Mesendoderm (in vitro differentiated cells): ENCODE data around the gene LGR5.
A peak's percentile ranks its signal among the peaks of the same experiment; 100 is the strongest.

Experiments
- DNase-seq: peaks from one replicate; pipeline ENCODE4 v3.0.0; 2013
- H2AK5ac ChIP-seq: 2 replicates; pipeline ENCODE4 v1.6.1; 2013; ENCODE audit warnings: low read length, inconsistent platforms
- H2BK120ac ChIP-seq: 2 replicates; pipeline ENCODE4 v1.6.1; 2013; ENCODE audit warnings: low read depth, mild to moderate bottlenecking, low read length, moderate library complexity, mixed read lengths
- H2BK15ac ChIP-seq: replicated peaks from 2 replicates; pipeline ENCODE4 v1.6.1; 2013; ENCODE audit warnings: low read depth, mild to moderate bottlenecking, moderate library complexity
- H2BK5ac ChIP-seq: 2 replicates; pipeline ENCODE4 v1.6.1; 2013; ENCODE audit warnings: low read length, inconsistent platforms
- H3K18ac ChIP-seq: 2 replicates; pipeline ENCODE4 v1.6.1; 2013; ENCODE audit warnings: mild to moderate bottlenecking, low read length, mixed read lengths
- H3K23ac ChIP-seq: one replicate; pipeline ENCODE4 v1.6.1; 2013; ENCODE audit warnings: low read length
- H3K27ac ChIP-seq: 2 replicates; pipeline ENCODE4 v1.5.1; 2013; ENCODE audit warnings: low read depth, mild to moderate bottlenecking, inconsistent platforms, low read length, moderate library complexity
- H3K27me3 ChIP-seq: 2 replicates; pipeline ENCODE4 v1.6.1; 2013; ENCODE audit warnings: low read length, control low read depth, mild to moderate bottlenecking, inconsistent platforms; ENCODE audit not compliant: insufficient read depth, poor library complexity
- H3K36me3 ChIP-seq: 2 replicates; pipeline ENCODE4 v1.6.1; 2013; ENCODE audit warnings: low read length, inconsistent platforms; ENCODE audit not compliant: control insufficient read depth, insufficient read depth
- H3K4ac ChIP-seq: one replicate; pipeline ENCODE4 v1.6.1; 2013; ENCODE audit warnings: low read depth, mild to moderate bottlenecking, low read length, moderate library complexity
- H3K4me1 ChIP-seq: 2 replicates; pipeline ENCODE4 v1.6.1; 2013; ENCODE audit warnings: low read depth, low read length, inconsistent platforms; ENCODE audit not compliant: control insufficient read depth
- H3K4me2 ChIP-seq: 2 replicates; pipeline ENCODE4 v1.6.1; 2013; ENCODE audit warnings: low read length
- H3K4me3 ChIP-seq: 2 replicates; pipeline ENCODE4 v1.5.1; 2013; ENCODE audit warnings: mild to moderate bottlenecking, low read length
- H3K56ac ChIP-seq: one replicate; pipeline ENCODE4 v1.6.1; 2013; ENCODE audit warnings: low read length
- H3K79me1 ChIP-seq: 2 replicates; pipeline ENCODE4 v1.6.1; 2013; ENCODE audit warnings: low read length, inconsistent platforms
- H3K79me2 ChIP-seq: 2 replicates; pipeline ENCODE4 v1.6.1; 2013; ENCODE audit warnings: mild to moderate bottlenecking, low read length; ENCODE audit not compliant: control insufficient read depth, insufficient read depth
- H3K9ac ChIP-seq: 2 replicates; pipeline ENCODE4 v1.6.1; 2013; ENCODE audit warnings: low read length, inconsistent platforms
- H4K5ac ChIP-seq: one replicate; pipeline ENCODE4 v1.6.1; 2013; ENCODE audit warnings: low read length
- H4K8ac ChIP-seq: one replicate; pipeline ENCODE4 v1.6.1; 2013; ENCODE audit warnings: low read depth, mild to moderate bottlenecking, control low read depth, low read length, moderate library complexity
- WGBS: extraction: QIAGEN DNeasy Blood & Tissue Kit; methylation state at CpG from one replicate; pipeline ENCODE4 v1.1.7; 2013; ENCODE audit warnings: low lambda C conversion rate, missing lambda C conversion rate; ENCODE audit not compliant: insufficient coverage; ENCODE audit errors: extremely low coverage; 5-methylcytosine and 5-hydroxymethylcytosine counted together

The LGR5 gene

DNA sequence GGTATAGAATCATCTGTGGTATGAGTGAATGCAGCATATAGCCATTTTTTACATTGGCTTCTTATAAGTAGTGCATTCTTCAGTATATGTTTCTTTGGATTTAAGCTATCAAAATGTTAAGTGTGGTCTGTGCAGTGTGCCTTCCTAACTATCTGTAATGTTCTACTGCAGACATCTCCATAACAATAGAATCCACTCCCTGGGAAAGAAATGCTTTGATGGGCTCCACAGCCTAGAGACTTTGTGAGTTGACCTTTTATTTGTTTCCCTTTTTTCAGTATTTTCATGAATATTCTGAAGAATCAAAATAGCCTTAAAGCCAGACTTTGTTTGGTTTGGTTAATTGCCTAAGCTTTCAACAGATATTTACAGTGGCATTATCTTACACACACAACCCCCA lies 116.8 kb downstream of the LGR5 start:
- Histone ChIP-seq H2BK5ac (no peak overlapping the region), H4K5ac (no peak overlapping the region), H3K79me1 (no peaks in the 10 kb centered on the region), H3K27ac (no peak overlapping the region), H3K9ac (no peak overlapping the region), H3K4me3 (no peak overlapping the region), H3K23ac (no peak overlapping the region), H3K79me2 (no peaks in the 10 kb centered on the region), H3K27me3 (no peaks in the 10 kb centered on the region), H2BK120ac (no peak overlapping the region), H2BK15ac (no peak overlapping the region), H3K4me2 (no peak overlapping the region), H3K4me1 (peaks cover 3% of the 10 kb centered on the region), H3K4ac (no peak overlapping the region), H3K56ac (no peak overlapping the region), H2AK5ac (no peak overlapping the region), H3K18ac (no peak overlapping the region), H4K8ac (no peak overlapping the region), H3K36me3 (no peaks in the 10 kb centered on the region)
- no peak for DNase-seq

DNA sequence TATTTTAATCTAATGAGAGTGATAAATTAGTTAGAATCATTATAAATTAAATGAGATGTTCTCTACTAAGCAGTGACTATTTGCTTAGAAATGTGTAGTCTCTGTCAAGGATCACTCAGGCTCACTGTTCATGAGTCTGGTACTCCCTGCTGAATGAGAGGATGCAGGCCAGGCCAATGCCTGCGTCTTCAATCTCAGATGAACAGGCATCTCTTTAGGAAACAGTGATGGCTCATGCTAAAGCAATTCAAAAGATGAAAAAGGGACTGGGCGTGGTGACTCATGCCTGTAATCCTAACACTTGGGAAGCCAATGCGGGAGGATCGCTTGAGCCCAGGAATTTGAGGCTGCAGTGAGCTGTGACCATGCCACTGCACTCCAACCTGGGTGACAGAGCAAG lies 117.3 kb downstream of the LGR5 start:
- peak; percentile 96 for DNase-seq
- Histone ChIP-seq H3K9ac (no peak overlapping the region), H2BK5ac (no peak overlapping the region), H4K8ac (no peak overlapping the region), H3K18ac (no peak overlapping the region), H3K27me3 (no peaks in the 10 kb centered on the region), H3K56ac (no peak overlapping the region), H3K4ac (no peak overlapping the region), H3K23ac (no peak overlapping the region), H3K4me2 (no peak overlapping the region), H3K4me1 (peaks cover 3% of the 10 kb centered on the region), H3K27ac (no peak overlapping the region), H3K36me3 (no peaks in the 10 kb centered on the region), H2BK120ac (no peak overlapping the region), H3K79me1 (no peaks in the 10 kb centered on the region), H2AK5ac (no peak overlapping the region), H2BK15ac (no peak overlapping the region), H3K79me2 (no peaks in the 10 kb centered on the region), H3K4me3 (no peak overlapping the region), H4K5ac (no peak overlapping the region)
- WGBS, result no CpG with 5 or more reads among the region's 4 CpGs

DNA sequence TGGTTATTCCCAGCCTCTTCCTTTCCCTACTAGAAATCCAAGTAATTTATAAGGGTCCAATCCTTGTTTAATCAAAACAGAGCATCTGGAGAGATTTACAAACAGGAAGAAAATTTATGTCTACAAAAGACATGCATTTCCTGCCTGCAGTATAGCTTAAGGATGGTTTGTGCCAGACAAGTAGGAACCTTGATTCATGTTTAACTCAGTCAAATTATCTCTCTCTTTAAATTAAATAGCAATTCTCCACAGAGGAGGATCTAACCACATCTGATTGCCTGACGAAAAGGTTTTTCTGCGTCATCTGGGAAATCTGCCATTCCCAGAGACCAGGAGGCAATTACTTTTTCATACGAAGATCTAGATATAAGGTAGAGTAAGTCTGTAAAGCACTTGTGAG lies 118.8 kb downstream of the LGR5 start:
- no peak for DNase-seq
- Histone ChIP-seq H3K36me3 (no peaks in the 10 kb centered on the region), H3K27me3 (no peaks in the 10 kb centered on the region), H4K8ac (no peak overlapping the region), H3K4me3 (no peak overlapping the region), H3K4me2 (no peak overlapping the region), H4K5ac (no peak overlapping the region), H3K9ac (no peak overlapping the region), H2BK120ac (no peak overlapping the region), H3K4me1 (no peaks in the 10 kb centered on the region), H3K4ac (no peak overlapping the region), H3K18ac (no peak overlapping the region), H3K27ac (no peak overlapping the region), H3K79me1 (no peaks in the 10 kb centered on the region), H3K56ac (no peak overlapping the region), H2BK5ac (no peak overlapping the region), H3K23ac (no peak overlapping the region), H2BK15ac (no peak overlapping the region), H3K79me2 (no peaks in the 10 kb centered on the region), H2AK5ac (no peak overlapping the region)
- WGBS, result no CpG with 5 or more reads among the region's 3 CpGs

DNA sequence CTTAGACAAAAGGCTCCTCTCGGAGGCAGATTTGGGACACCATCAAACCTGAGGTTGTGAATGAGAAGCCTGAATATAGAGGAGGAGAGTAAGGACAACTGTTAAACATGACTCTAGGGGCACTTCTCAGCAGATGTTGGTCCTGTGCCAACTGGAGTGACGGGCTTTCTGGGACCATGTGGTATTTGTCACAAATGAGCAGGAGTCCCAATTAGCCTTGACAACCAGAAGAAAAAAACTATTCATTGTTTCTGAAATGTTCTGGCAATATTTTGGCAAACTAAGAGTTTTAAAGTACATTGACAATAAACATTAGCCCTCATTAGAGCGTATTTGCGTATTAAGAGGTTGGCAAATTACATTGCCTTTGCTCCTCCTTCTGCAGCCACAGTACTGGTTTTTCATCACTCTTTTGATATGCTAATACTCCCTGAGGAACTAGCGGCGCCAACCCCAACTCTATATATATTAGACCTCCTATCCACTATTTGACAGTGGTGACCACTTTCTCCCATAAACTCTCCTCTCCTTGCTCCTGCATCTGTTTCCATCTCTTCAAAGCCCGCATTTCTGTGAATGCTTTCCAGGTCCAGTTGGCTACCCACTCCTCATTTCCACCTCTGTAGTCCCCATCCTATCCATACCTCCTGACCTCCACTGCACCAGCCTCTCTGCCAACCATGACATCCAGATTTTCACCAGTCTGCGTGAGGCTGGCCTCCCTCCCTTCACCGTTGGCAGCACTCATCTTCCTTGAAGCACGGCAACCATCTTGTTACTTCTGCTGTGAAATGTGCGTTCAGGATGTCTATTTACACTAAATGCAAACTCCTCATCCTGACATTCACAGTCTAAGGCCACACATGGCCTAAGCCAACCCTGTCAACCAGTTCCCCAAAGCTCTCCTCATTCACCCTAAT lies 123.3 kb downstream of the LGR5 start:
- no peak overlapping the region for H3K27ac ChIP-seq
- no CpG with 5 or more reads among the region's 11 CpGs for WGBS
- H4K5ac ChIP-seq, result no peak overlapping the region
- no peak overlapping the region for H3K9ac ChIP-seq
- H2BK5ac ChIP-seq, result no peak overlapping the region
- H3K23ac ChIP-seq, result no peak overlapping the region
- H3K79me1 ChIP-seq, result no peaks in the 10 kb centered on the region
- H3K56ac ChIP-seq, result no peak overlapping the region
- H2BK15ac ChIP-seq, result no peak overlapping the region
- H3K4me2 ChIP-seq, result no peak overlapping the region
- H3K36me3 ChIP-seq, result no peaks in the 10 kb centered on the region
- no peak overlapping the region for H2AK5ac ChIP-seq
- no peak overlapping the region for H4K8ac ChIP-seq
- H3K18ac ChIP-seq, result no peak overlapping the region
- DNase-seq, result no peak
- H3K4me3 ChIP-seq, result no peak overlapping the region
- no peaks in the 10 kb centered on the region for H3K27me3 ChIP-seq
- H3K4ac ChIP-seq, result no peak overlapping the region
- no peak overlapping the region for H2BK120ac ChIP-seq
- H3K79me2 ChIP-seq, result no peaks in the 10 kb centered on the region
- H3K4me1 ChIP-seq, result no peaks in the 10 kb centered on the region

DNA sequence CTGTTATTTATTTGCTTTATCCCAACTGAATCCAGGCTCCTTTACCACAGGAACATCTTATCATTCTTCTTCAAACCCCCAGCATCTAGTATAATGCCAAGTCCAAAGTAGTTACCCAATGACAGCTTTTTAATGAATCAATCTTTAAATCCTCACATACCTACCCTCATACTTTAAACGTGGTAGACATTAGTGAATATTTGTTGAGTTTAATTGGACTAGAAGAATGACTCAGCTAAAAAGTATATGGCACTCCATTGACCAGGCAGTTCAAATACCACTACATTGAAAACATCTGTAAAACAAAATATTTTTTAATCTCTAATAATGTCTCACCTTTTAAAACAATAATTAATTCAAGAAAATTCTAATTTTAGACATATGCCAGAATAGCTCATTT lies 125.9 kb downstream of the LGR5 start:
- Histone ChIP-seq H3K79me1 (no peaks in the 10 kb centered on the region), H3K23ac (no peak overlapping the region), H2BK5ac (no peak overlapping the region), H3K4me3 (no peak overlapping the region), H2BK15ac (no peak overlapping the region), H3K79me2 (no peaks in the 10 kb centered on the region), H3K4ac (no peak overlapping the region), H3K4me2 (no peak overlapping the region), H3K18ac (no peak overlapping the region), H3K56ac (no peak overlapping the region), H3K27me3 (no peaks in the 10 kb centered on the region), H4K8ac (no peak overlapping the region), H3K9ac (no peak overlapping the region), H4K5ac (no peak overlapping the region), H3K27ac (no peak overlapping the region), H3K4me1 (no peaks in the 10 kb centered on the region), H2BK120ac (no peak overlapping the region), H2AK5ac (no peak overlapping the region), H3K36me3 (no peaks in the 10 kb centered on the region)
- no peak for DNase-seq
- no CpG with 5 or more reads among the region's 1 CpG for WGBS

DNA sequence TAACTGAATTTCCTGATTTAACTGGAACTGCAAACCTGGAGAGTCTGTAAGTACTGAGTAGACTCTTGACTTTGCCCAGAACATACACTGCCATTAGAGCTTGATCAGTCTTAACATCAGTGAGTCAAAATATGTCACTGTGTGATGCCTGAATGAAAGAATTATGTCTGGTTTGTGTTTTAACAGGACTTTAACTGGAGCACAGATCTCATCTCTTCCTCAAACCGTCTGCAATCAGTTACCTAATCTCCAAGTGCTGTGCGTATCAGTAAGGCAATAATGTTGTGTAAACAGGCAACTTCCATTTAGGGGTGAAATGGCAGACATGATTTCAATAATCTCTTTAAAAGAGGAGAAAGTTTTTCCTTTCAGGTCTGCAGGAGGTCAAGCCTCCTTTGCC lies 127.1 kb downstream of the LGR5 start:
- Histone ChIP-seq H3K27me3 (no peaks in the 10 kb centered on the region), H3K4me2 (no peak overlapping the region), H3K56ac (no peak overlapping the region), H3K4me1 (no peaks in the 10 kb centered on the region), H3K4me3 (no peak overlapping the region), H3K79me1 (no peaks in the 10 kb centered on the region), H2BK5ac (no peak overlapping the region), H2BK120ac (no peak overlapping the region), H4K8ac (no peak overlapping the region), H3K23ac (no peak overlapping the region), H3K4ac (no peak overlapping the region), H3K36me3 (no peaks in the 10 kb centered on the region), H3K79me2 (no peaks in the 10 kb centered on the region), H2AK5ac (no peak overlapping the region), H3K9ac (no peak overlapping the region), H3K27ac (no peak overlapping the region), H2BK15ac (no peak overlapping the region), H4K5ac (no peak overlapping the region), H3K18ac (no peak overlapping the region)
- peak; percentile 26 for DNase-seq
- no CpG with 5 or more reads among the region's 2 CpGs for whole genome bisulfite sequencing
